NCI-H1105 (cell line): ENCODE measurements around the gene HIRA.
"Not testable (repeated sequence)": the region's sequence is repeated elsewhere in the genome, so short reads cannot be mapped to it uniquely, and the experiment has no call there.

ENCODE experiments used
- DNase-seq: peaks from one replicate; lab custom pipeline; 2025; lab: John Stamatoyannopoulos, UW

HIRA gene

GRCh38 chr22:19383292-19383691 lies 48.2 kb downstream of the HIRA start:
- no peak for DNase-seq

GRCh38 chr22:19382240-19382639 lies 49.3 kb downstream of the HIRA start:
- DNase-seq = no peak

- DNase-seq = no peak
Observed at GRCh38 chr22:19378344-19378674, 53.2 kb downstream of the HIRA start.

GRCh38 chr22:19377565-19378343 lies 53.8 kb downstream of the HIRA start:
- DNase-seq = no peak

GRCh38 chr22:19376971-19377370 lies 54.6 kb downstream of the HIRA start:
- DNase-seq = no peak

- no peak for DNase-seq
Observed at GRCh38 chr22:19376247-19376646, 55.3 kb downstream of the HIRA start.

- DNase-seq = no peak
Observed at GRCh38 chr22:19375435-19375834, 56.1 kb downstream of the HIRA start.

- DNase-seq = no peak
Observed at GRCh38 chr22:19374410-19374809, 57.1 kb downstream of the HIRA start.

GRCh38 chr22:19373450-19373849 lies 58.1 kb downstream of the HIRA start:
- DNase-seq = no peak

- DNase-seq = no peak
Observed at GRCh38 chr22:19371893-19372292, 59.6 kb downstream of the HIRA start.

- no peak for DNase-seq
Observed at GRCh38 chr22:19368876-19369275, 62.7 kb downstream of the HIRA start.

- DNase-seq = no peak
Observed at GRCh38 chr22:19367763-19368367, 63.7 kb downstream of the HIRA start.

- not testable (repeated sequence) for DNase-seq
Observed at GRCh38 chr22:19363541-19363940, 68.0 kb downstream of the HIRA start.

GRCh38 chr22:19361501-19362103 lies 69.9 kb downstream of the HIRA start:
- no peak for DNase-seq

- no peak for DNase-seq
Observed at GRCh38 chr22:19360862-19361261, 70.7 kb downstream of the HIRA start.

GRCh38 chr22:19360300-19360792 lies 71.2 kb downstream of the HIRA start:
- no peak for DNase-seq

GRCh38 chr22:19359554-19360299 lies 71.8 kb downstream of the HIRA start:
- no peak for DNase-seq

GRCh38 chr22:19358703-19359553 lies 72.6 kb downstream of the HIRA start:
- DNase-seq = no peak

GRCh38 chr22:19358195-19358594 lies 73.3 kb downstream of the HIRA start:
- DNase-seq = no peak

- DNase-seq = no peak
Observed at GRCh38 chr22:19357270-19358105, 74.0 kb downstream of the HIRA start.
